Small intestine (tissue), 7 donors: ENCODE data around the gene CDH22. TPM values are rescaled to one million over a fixed set of nuclear protein-coding genes. Genes with fewer than 3 reads are reported as not detected.

Source experiments
- DNase-seq, 2 donors: peaks; one replicate each; pipeline versions ENCODE4 v3.0.0 to v3.0.0-alpha.2; 2013
- FAIRE-seq: peaks from 2 replicates; lab custom pipeline; 2012; peaks lifted over from hg19 to GRCh38; lab: Jason Lieb, UNC
- H3K27ac ChIP-seq, 3 donors: one replicate each; pipeline ENCODE4 v1.5.1; 2013; ENCODE audit warnings: low read length in 2 of 3, mild to moderate bottlenecking in 2 of 3, control low read depth in 1 of 3, inconsistent platforms in 1 of 3, low read depth in 1 of 3, moderate library complexity in 1 of 3
- H3K27me3 ChIP-seq, 3 donors: one replicate each; pipeline ENCODE4 v1.6.1; 2013; ENCODE audit warnings: low read length in 3 of 3, inconsistent platforms in 1 of 3; ENCODE audit not compliant: control insufficient read depth in 3 of 3, insufficient read depth in 3 of 3
- H3K36me3 ChIP-seq, 3 donors: one replicate each; pipeline ENCODE4 v1.6.1; 2013; ENCODE audit warnings: low read length in 3 of 3, inconsistent platforms in 1 of 3, low read depth in 1 of 3, mild to moderate bottlenecking in 1 of 3, moderate library complexity in 1 of 3; ENCODE audit not compliant: control insufficient read depth in 3 of 3, insufficient read depth in 2 of 3
- H3K4me1 ChIP-seq, 3 donors: one replicate each; pipeline ENCODE4 v1.6.1; 2013; ENCODE audit warnings: low read length in 2 of 3, inconsistent platforms in 1 of 3, low read depth in 1 of 3, mild to moderate bottlenecking in 1 of 3, moderate library complexity in 1 of 3; ENCODE audit not compliant: control insufficient read depth in 3 of 3, insufficient read depth in 2 of 3
- H3K4me3 ChIP-seq, 3 donors: one replicate each; pipeline ENCODE4 v1.5.1; 2013; ENCODE audit warnings: low read length in 3 of 3, control low read depth in 1 of 3, inconsistent platforms in 1 of 3, low read depth in 1 of 3, mild to moderate bottlenecking in 1 of 3, moderate library complexity in 1 of 3
- H3K9me3 ChIP-seq, 2 donors: one replicate each; pipeline ENCODE4 v1.6.1; 2013; ENCODE audit warnings: low read depth in 1 of 2, low read length in 1 of 2; ENCODE audit not compliant: control insufficient read depth in 2 of 2, insufficient read depth in 1 of 2
- WGBS, 3 donors: extraction: QIAGEN DNeasy Blood & Tissue Kit; methylation state at CpG; one replicate each; pipeline ENCODE4 v1.1.7; 2013; 5-methylcytosine and 5-hydroxymethylcytosine counted together
- polyA plus RNA-seq, 4 donors: library from polyadenylated mRNA; stranded (reverse) in 3 of 4; unstranded in 1 of 4; fragments of 200-250 nt in 3 of 4; fragments of 120-200 nt in 1 of 4; gene quantifications; one replicate each; pipeline versions ENCODE4 v1.2.1 to v1.2.3, GENCODE V29; 2013
- donor health status: healthy with polysubstance abuse.
- donor health status: control.
- donor health status: control.
- donor health status: Bipolar disorder and iron deficiency.
- donor health status: healthy.

The CDH22 gene
- polyA plus RNA-seq, 4 donors = 0.03 to 0.84 TPM; not detected in 2

GRCh38 chr20:46260480-46260879, 47.8 kb downstream of the CDH22 start:
- Histone ChIP-seq H3K4me3 (no peak overlapping the region), H3K9me3 (peaks cover 0 to under 1% of the 10 kb centered on the region in 2 donors), H3K27me3 (peaks cover 0 to 10% (median 9%) of the 10 kb centered on the region in 3 donors), H3K4me1 (no peaks in the 10 kb centered on the region), H3K27ac (no peak overlapping the region), H3K36me3 (no peaks in the 10 kb centered on the region)
- FAIRE-seq = no peak
- WGBS, 3 donors = 61 to 70% (median 65%) methylated on average over 3 of the region's 3 CpGs
- DNase-seq = no peak

DNA sequence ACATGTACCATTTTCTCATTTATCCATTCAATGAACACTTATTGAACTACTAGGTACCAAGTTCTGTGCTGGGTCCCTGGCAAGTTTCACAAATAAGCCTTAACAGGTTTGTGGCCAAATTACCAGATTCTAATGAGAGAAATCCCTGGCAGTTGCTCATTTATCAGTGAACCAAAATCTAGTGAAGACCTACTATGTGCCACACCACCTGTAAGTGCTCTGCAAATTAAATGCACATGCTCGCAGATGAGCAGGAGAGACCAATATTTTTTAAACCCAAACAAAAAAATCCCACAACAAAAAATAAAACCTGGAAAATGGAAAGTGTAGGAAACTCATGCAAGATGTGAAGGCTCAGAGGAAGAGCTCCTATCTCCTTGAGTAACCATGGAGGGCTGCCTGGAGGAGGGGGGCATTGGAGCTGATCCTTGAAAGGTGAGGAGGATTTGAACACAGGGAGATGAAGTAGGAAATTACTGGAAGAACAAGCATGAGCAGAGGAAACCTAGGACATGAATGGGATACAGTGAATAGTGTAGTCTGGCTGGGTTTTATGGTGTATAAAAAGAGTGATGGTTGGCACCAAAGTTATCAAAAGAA, 48.9 kb downstream of the CDH22 start:
- WGBS, 3 donors = 76 to 87% (median 87%) methylated on average over 1 of the region's 1 CpG
- DNase-seq = no peak
- peaks cover 0 to 14% (median 9%) of the 10 kb centered on the region in 3 donors for H3K27me3 ChIP-seq
- H3K4me1 ChIP-seq = no peaks in the 10 kb centered on the region
- no peak for FAIRE-seq
- H3K9me3 ChIP-seq = peaks cover 0 to 3% of the 10 kb centered on the region in 2 donors
- no peak overlapping the region for H3K4me3 ChIP-seq
- H3K36me3 ChIP-seq = no peaks in the 10 kb centered on the region
- no peak overlapping the region for H3K27ac ChIP-seq

GRCh38 chr20:46257887-46258286, 50.4 kb downstream of the CDH22 start:
- Histone ChIP-seq H3K4me3 (no peak overlapping the region), H3K4me1 (no peaks in the 10 kb centered on the region), H3K27me3 (peaks cover 0 to 22% (median 9%) of the 10 kb centered on the region in 3 donors), H3K36me3 (no peaks in the 10 kb centered on the region), H3K27ac (no peak overlapping the region), H3K9me3 (peaks cover 0 to 3% of the 10 kb centered on the region in 2 donors)
- 53 to 69% (median 54%) methylated on average over 4 of the region's 4 CpGs for WGBS, 3 donors
- FAIRE-seq = no peak
- no peak for DNase-seq

- Histone ChIP-seq H3K9me3 (peaks cover 0 to 3% of the 10 kb centered on the region in 2 donors), H3K4me3 (no peak overlapping the region), H3K4me1 (no peaks in the 10 kb centered on the region), H3K36me3 (no peaks in the 10 kb centered on the region), H3K27ac (no peak overlapping the region), H3K27me3 (peaks cover 0 to 38% (median 22%) of the 10 kb centered on the region in 3 donors)
- WGBS, 3 donors = 54 to 63% (median 62%) methylated on average over 4 of the region's 4 CpGs
- DNase-seq (no peak), FAIRE-seq (no peak)
Measured at GRCh38 chr20:46256293-46256692, 52.0 kb downstream of the CDH22 start.

DNA sequence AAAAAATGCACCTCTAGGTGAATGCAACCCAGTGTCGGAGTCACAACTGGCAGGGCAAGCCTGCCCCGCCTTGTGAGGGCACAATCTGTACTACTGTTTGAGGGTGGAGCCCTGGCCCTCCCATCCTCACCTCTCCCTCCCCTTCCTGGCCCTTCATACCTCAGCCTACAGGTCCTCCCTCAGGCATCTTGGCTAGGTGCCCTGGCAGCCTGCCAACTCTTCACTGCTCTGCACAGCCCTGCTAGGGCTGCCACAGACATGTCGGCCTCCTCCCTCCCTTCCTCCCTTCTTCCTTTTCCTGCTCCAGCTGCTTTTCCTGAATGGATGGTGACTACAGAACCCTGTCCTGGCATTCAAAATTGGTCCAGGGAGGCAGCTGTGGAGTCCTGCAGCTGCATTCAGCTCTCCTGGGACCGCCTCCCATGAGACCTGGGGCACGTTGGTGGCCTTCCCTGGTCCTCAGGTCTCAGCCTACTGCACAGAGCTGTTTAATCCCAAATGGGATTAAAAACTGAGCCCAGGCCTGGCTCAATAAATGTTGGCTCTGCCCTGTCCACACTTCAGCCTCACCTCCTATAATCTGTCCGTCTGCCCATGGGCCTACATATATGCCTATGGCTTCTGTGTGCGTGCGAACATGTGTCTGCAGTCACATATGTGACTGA, 52.7 kb downstream of the CDH22 start:
- no peak overlapping the region for H3K27ac ChIP-seq
- no peaks in the 10 kb centered on the region for H3K36me3 ChIP-seq
- 44 to 54% (median 51%) methylated on average over 8 of the region's 8 CpGs for WGBS, 3 donors
- H3K4me1 ChIP-seq = no peaks in the 10 kb centered on the region
- H3K4me3 ChIP-seq = no peak overlapping the region
- DNase-seq (peak; percentile 62 to 81), FAIRE-seq (no peak)
- peaks cover 0 to 41% (median 24%) of the 10 kb centered on the region in 3 donors for H3K27me3 ChIP-seq
- H3K9me3 ChIP-seq = peaks cover 0 to 3% of the 10 kb centered on the region in 2 donors

- Histone ChIP-seq H3K4me3 (no peak overlapping the region), H3K27me3 (peaks cover 0 to 47% (median 30%) of the 10 kb centered on the region in 3 donors), H3K9me3 (peaks cover 0 to 3% of the 10 kb centered on the region in 2 donors), H3K4me1 (no peaks in the 10 kb centered on the region), H3K36me3 (no peaks in the 10 kb centered on the region), H3K27ac (no peak overlapping the region)
- FAIRE-seq = no peak
- WGBS, 3 donors = 10 to 12% (median 11%) methylated on average over 8 of the region's 8 CpGs
- DNase-seq = no peak
Measured at GRCh38 chr20:46253391-46253790, 54.9 kb downstream of the CDH22 start.

- Histone ChIP-seq H3K27ac (no peak overlapping the region), H3K4me3 (no peak overlapping the region), H3K4me1 (no peaks in the 10 kb centered on the region), H3K36me3 (no peaks in the 10 kb centered on the region), H3K9me3 (peaks cover 0 to 3% of the 10 kb centered on the region in 2 donors), H3K27me3 (peaks cover 0 to 45% (median 30%) of the 10 kb centered on the region in 3 donors)
- 56 to 66% (median 62%) methylated on average over 8 of the region's 8 CpGs for WGBS, 3 donors
- FAIRE-seq (no peak), DNase-seq (no peak)
Measured at GRCh38 chr20:46252352-46253091, 55.8 kb downstream of the CDH22 start.

DNA sequence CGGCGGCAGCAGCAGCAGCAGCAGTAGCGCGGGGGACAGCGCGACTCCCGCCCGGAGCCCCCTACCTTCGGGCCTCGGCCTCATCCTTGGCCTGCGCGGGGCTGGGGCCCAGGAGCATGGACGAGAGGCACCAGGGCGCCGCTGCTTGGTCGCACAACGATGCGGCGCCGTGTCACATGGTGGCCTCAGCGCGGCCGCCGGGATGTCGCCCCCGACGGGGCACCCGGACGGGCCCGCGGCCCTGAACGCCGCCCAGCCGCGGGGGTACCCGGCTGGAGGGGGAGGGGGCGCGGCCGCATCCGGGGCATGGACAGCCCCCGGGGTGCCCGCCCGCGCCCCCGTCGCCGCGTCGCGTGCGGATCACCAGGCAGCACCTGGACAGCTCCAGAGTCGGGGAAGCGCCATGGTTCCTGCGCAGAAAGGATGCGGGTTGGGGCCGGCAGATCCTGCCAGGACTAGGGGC, 57.1 kb downstream of the CDH22 start:
- 3 to 9% (median 8%) methylated on average over 23 to 56 of the region's 56 CpGs for WGBS, 3 donors

More for the DNA sequence above, 57.1 kb downstream of the CDH22 start:
- peaks cover 0 to 3% of the 10 kb centered on the region in 2 donors for H3K9me3 ChIP-seq
- no peak for DNase-seq
- H3K4me3 ChIP-seq = no peak overlapping the region
- no peak for FAIRE-seq
- H3K36me3 ChIP-seq = no peaks in the 10 kb centered on the region
- H3K4me1 ChIP-seq = no peaks in the 10 kb centered on the region
- no peak overlapping the region for H3K27ac ChIP-seq
- peaks cover 0 to 52% (median 37%) of the 10 kb centered on the region in 3 donors for H3K27me3 ChIP-seq
